Body of pancreas (tissue), 4 donors: ENCODE data around the gene TMEM218. TPM values are rescaled to one million over a fixed set of nuclear protein-coding genes. Genes with fewer than 3 reads are reported as not detected.

Experiments
- ATAC-seq: fragments of 150-250 bp; one replicate; pipeline ENCODE4 v1.9.1; 2016
- DNase-seq, 4 donors: peaks; one replicate each; pipeline ENCODE4 v3.0.0-alpha.2; 2019
- H3K27ac ChIP-seq, 4 donors: fragments of 200-600 bp; sonication (generic); 1 replicate in 3 of 4; 2 replicates in 1 of 4; pipeline versions ENCODE4 v1.5.1 to v1.6.1; 2016 to 2019; ENCODE audit warnings: mild to moderate bottlenecking in 1 of 4, mixed read lengths in 1 of 4, moderate library complexity in 1 of 4
- H3K27me3 ChIP-seq, 2 donors: fragments of 200-600 bp; sonication (generic); one replicate each; pipeline ENCODE4 v1.6.0; 2016; ENCODE audit warnings: mild to moderate bottlenecking in 1 of 2
- H3K36me3 ChIP-seq, 2 donors: fragments of 200-600 bp; sonication (generic); replicated peaks in 1 of 2; 2 replicates each; pipeline ENCODE4 v1.5.1; 2016; ENCODE audit warnings: low read depth in 2 of 2; ENCODE audit not compliant: insufficient read depth in 1 of 2
- H3K4me1 ChIP-seq: fragments of 200-600 bp; sonication (generic); one replicate; pipeline ENCODE4 v1.6.0; 2016
- H3K4me3 ChIP-seq, 2 donors: fragments of 200-600 bp; sonication (generic); 1 replicate in 1 of 2; 2 replicates in 1 of 2; pipeline ENCODE4 v1.5.1; 2016 to 2019
- H3K9me3 ChIP-seq, 3 donors: fragments of 200-600 bp; sonication (generic); 1 replicate in 2 of 3; 2 replicates in 1 of 3; pipeline ENCODE4 v1.5.1; 2016
- POLR2A ChIP-seq, 3 donors: fragments of 450-650 bp; IDR thresholded peaks; one replicate each; pipeline ENCODE4 v1.6.1; 2016; ENCODE audit warnings: antibody characterized with exemption in 3 of 3, mild to moderate bottlenecking in 2 of 3
- WGBS, 2 donors: methylation state at CpG; one replicate each; pipeline ENCODE4 v1.1.5; 2017; 5-methylcytosine and 5-hydroxymethylcytosine counted together
- intact Hi-C: fragments of 100-400 bp; cut with DNase I; formaldehyde crosslinking; loops from one replicate; pipeline ENCODE4 v1.15.1; 2023
- total RNA-seq, 2 donors: library from RNA; depleted of rRNA; stranded (reverse); fragments of >200 nt; gene quantifications; one replicate each; pipeline ENCODE4 v1.1.0, GENCODE V29; 2016
- TF ChIP-seq, protein P1 (sequence below), 7 experiments: fragments of 450-650 bp in 4 of 7; fragments of 200-600 bp in 3 of 7; sonication (generic) in 3 of 7; IDR thresholded peaks; one replicate each; pipeline ENCODE4 v1.5.1; 2016 to 2019; ENCODE audit warnings: antibody characterized with exemption in 7 of 7

Gene TMEM218
- total RNA-seq, 2 donors from 2014 or later, result 8.8 to 10.2 TPM

DNA sequence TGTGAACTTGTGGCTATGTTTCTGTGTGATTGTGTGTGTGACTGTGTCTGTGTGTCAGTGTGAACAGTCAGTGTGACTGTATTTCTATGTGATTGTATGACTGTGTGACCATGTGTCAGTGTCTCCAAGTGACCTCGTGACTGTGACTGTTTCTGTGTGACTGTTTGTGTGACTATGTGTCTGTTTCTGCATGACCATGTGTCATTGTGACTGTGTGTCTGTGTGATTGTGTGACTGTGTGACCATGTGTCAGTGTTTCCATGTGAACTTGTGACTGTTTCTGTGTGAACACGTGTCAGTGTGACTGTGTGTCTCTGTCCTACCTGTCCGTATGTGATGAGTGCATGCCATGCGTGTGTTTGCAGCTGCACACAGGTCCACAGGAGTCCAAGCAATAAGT lies 44.3 kb upstream of the TMEM218 start:
- no peaks in the 10 kb centered on the region for H3K36me3 ChIP-seq
- H3K9me3 ChIP-seq, result no peaks in the 10 kb centered on the region
- H3K4me3 ChIP-seq, result no peak overlapping the region
- no peaks in the 10 kb centered on the region for H3K27me3 ChIP-seq
- ATAC-seq (no peak), DNase-seq (no peak)
- H3K4me1 ChIP-seq, result no peaks in the 10 kb centered on the region
- no peak for TF ChIP-seq POLR2A (IDR thresholded peaks at IDR 0.05)
- TF ChIP-seq, protein P1, sequence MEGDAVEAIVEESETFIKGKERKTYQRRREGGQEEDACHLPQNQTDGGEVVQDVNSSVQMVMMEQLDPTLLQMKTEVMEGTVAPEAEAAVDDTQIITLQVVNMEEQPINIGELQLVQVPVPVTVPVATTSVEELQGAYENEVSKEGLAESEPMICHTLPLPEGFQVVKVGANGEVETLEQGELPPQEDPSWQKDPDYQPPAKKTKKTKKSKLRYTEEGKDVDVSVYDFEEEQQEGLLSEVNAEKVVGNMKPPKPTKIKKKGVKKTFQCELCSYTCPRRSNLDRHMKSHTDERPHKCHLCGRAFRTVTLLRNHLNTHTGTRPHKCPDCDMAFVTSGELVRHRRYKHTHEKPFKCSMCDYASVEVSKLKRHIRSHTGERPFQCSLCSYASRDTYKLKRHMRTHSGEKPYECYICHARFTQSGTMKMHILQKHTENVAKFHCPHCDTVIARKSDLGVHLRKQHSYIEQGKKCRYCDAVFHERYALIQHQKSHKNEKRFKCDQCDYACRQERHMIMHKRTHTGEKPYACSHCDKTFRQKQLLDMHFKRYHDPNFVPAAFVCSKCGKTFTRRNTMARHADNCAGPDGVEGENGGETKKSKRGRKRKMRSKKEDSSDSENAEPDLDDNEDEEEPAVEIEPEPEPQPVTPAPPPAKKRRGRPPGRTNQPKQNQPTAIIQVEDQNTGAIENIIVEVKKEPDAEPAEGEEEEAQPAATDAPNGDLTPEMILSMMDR (IDR thresholded peaks at IDR 0.05), result no peak
- intact Hi-C loops, result no loop called here
- H3K27ac ChIP-seq, result no peak overlapping the region
- WGBS, 2 donors, result 59 to 69% methylated on average over 4 of the region's 4 CpGs

- WGBS, 2 donors, result 57 to 68% methylated on average over 6 of the region's 6 CpGs
- H3K4me1 ChIP-seq, result no peaks in the 10 kb centered on the region
- DNase-seq, result no peak
- no peak overlapping the region for H3K27ac ChIP-seq
- TF ChIP-seq, protein P1 (IDR thresholded peaks at IDR 0.05), result no peak
- no peak for TF ChIP-seq POLR2A (IDR thresholded peaks at IDR 0.05)
- H3K36me3 ChIP-seq, result no peaks in the 10 kb centered on the region
- no peak overlapping the region for H3K4me3 ChIP-seq
- H3K9me3 ChIP-seq, result no peaks in the 10 kb centered on the region
- no peak for ATAC-seq
- no peaks in the 10 kb centered on the region for H3K27me3 ChIP-seq
- intact Hi-C loops, result no loop called here
Observed at GRCh38 chr11:125155100-125155444, 43.6 kb upstream of the TMEM218 start.

DNA sequence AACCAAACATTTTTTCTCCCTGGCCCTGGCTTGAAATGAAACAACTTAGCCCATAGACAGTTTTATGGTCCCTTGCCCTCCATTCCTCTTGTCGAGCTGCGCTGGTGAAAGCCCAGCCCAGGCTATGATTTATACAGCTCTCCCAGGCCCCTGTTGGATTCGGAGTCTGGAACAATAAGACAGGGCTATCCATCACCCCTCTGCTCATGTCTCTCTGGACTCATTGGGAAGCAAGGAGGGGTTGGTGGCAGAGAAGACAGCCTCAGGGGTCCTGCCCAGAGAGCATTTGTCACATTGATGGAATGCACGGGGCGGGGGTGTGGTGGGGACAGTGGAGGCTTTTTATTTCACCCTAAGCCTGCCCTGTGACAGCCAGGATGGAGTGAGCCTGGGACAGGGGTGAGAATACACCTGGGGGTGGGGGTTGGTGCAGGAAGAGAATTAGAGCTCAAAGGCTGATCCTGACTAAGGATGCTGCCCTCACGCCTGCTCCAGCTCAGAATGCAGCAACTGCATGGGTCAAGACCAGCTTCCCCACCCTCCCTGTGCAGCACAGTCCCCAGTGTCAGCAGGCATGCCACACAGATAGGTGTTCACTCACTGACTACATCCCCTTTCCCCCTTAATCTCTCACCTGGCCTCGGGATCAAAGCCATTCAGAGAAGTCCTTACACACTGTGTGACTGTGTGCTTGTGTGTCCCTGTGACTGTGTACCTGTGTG lies 43.1 kb upstream of the TMEM218 start:
- 52 to 62% methylated on average over 7 of the region's 7 CpGs for WGBS, 2 donors
- intact Hi-C loops, result no loop called here
- ATAC-seq (no peak), DNase-seq (no peak)
- H3K27me3 ChIP-seq, result no peaks in the 10 kb centered on the region
- no peak for TF ChIP-seq POLR2A (IDR thresholded peaks at IDR 0.05)
- TF ChIP-seq, protein P1 (IDR thresholded peaks at IDR 0.05), result no peak
- no peak overlapping the region for H3K4me3 ChIP-seq
- H3K27ac ChIP-seq, result no peak overlapping the region
- no peaks in the 10 kb centered on the region for H3K4me1 ChIP-seq
- no peaks in the 10 kb centered on the region for H3K9me3 ChIP-seq
- H3K36me3 ChIP-seq, result no peaks in the 10 kb centered on the region

- no peaks in the 10 kb centered on the region for H3K9me3 ChIP-seq
- no peaks in the 10 kb centered on the region for H3K36me3 ChIP-seq
- ATAC-seq, result no peak
- no peak for DNase-seq
- H3K27ac ChIP-seq, result no peak overlapping the region
- 69 to 81% methylated on average over 2 of the region's 2 CpGs for WGBS, 2 donors
- TF ChIP-seq POLR2A (IDR thresholded peaks at IDR 0.05), result no peak
- TF ChIP-seq, protein P1 (IDR thresholded peaks at IDR 0.05), result no peak
- no peaks in the 10 kb centered on the region for H3K27me3 ChIP-seq
- no peak overlapping the region for H3K4me3 ChIP-seq
- intact Hi-C loops, result no loop called here
- no peaks in the 10 kb centered on the region for H3K4me1 ChIP-seq
Observed at GRCh38 chr11:125153837-125154236, 42.4 kb upstream of the TMEM218 start.

- TF ChIP-seq POLR2A (IDR thresholded peaks at IDR 0.05), result no peak
- TF ChIP-seq, protein P1 (IDR thresholded peaks at IDR 0.05), result no peak
- no peak for ATAC-seq
- DNase-seq, result no peak
Observed at GRCh38 chr11:125148743-125149142, 37.3 kb upstream of the TMEM218 start.

More at GRCh38 chr11:125148743-125149142, 37.3 kb upstream of the TMEM218 start:
- no peaks in the 10 kb centered on the region for H3K36me3 ChIP-seq
- H3K9me3 ChIP-seq, result no peaks in the 10 kb centered on the region
- H3K4me3 ChIP-seq, result no peak overlapping the region
- WGBS, 2 donors, result 71 to 78% methylated on average over 5 of the region's 5 CpGs
- intact Hi-C loops, result no loop called here
- H3K27me3 ChIP-seq, result no peaks in the 10 kb centered on the region
- no peak overlapping the region for H3K27ac ChIP-seq
- no peaks in the 10 kb centered on the region for H3K4me1 ChIP-seq
